Measurements from ENCODE around the gene SELENOT. TPM values are rescaled to one million over a fixed set of nuclear protein-coding genes. Genes with fewer than 3 reads are reported as not detected.

SELENOT gene
- polyA plus RNA-seq, 1 donor from 2014 or later: 268 TPM

GRCh38 chr3:150612494-150612893 is 9.4 kb downstream of the SELENOT start:
- H3F3A ChIP-seq (ENCODE audit: insufficient read depth, low read length, poor library complexity, severe bottlenecking): no peaks in the 10 kb centered on the region
- H4K20me1 ChIP-seq (ENCODE audit: insufficient read depth): no peaks in the 10 kb centered on the region
- no peak overlapping the region for H3K9ac ChIP-seq (ENCODE audit: low read length)
- TF ChIP-seq SMC3 (conservative IDR thresholded peaks at IDR 0.05; ENCODE audit: poor library complexity) (no peak), RAD21 (conservative IDR thresholded peaks at IDR 0.05) (no peak), REST (IDR thresholded peaks at IDR 0.05; ENCODE audit: borderline replicate concordance) (no peak), POLR2AphosphoS5 (IDR thresholded peaks at IDR 0.05) (no peak), MXI1 (conservative IDR thresholded peaks at IDR 0.05; ENCODE audit: poor library complexity, severe bottlenecking) (no peak), EZH2 (IDR thresholded peaks at IDR 0.05; ENCODE audit: borderline replicate concordance, insufficient read depth, low read length, poor library complexity, severe bottlenecking) (no peak), TAF1 (IDR thresholded peaks at IDR 0.05; ENCODE audit: low read depth) (no peak), CTCF (IDR thresholded peaks at IDR 0.05; ENCODE audit: poor library complexity, severe bottlenecking) (no peak)
- H3K9me3 ChIP-seq (ENCODE audit: low read length): no peaks in the 10 kb centered on the region
- no peaks in the 10 kb centered on the region for H3K9me2 ChIP-seq (ENCODE audit: insufficient read depth, low read length)
- H3K27ac ChIP-seq (ENCODE audit: low read length): no peak overlapping the region
- H3K27me3 ChIP-seq (ENCODE audit: insufficient read depth, low read depth, low read length): no peaks in the 10 kb centered on the region
- H3K4me3 ChIP-seq (ENCODE audit: low read length): no peak overlapping the region
- no peaks in the 10 kb centered on the region for H3K36me3 ChIP-seq (ENCODE audit: insufficient read depth, low read length)
- H3K79me2 ChIP-seq (replicated peaks; ENCODE audit: insufficient read depth, low read length): peaks cover 74% of the 10 kb centered on the region
- H2AFZ ChIP-seq (ENCODE audit: low read depth, low read length): no peak overlapping the region
- no peak overlapping the region for H3K4me2 ChIP-seq (ENCODE audit: low read length)

- Histone ChIP-seq H3K4me3 (ENCODE audit: low read length) (no peak overlapping the region), H3K36me3 (ENCODE audit: insufficient read depth, low read length) (no peaks in the 10 kb centered on the region), H3K9me2 (ENCODE audit: insufficient read depth, low read length) (no peaks in the 10 kb centered on the region), H3K27ac (ENCODE audit: low read length) (no peak overlapping the region), H2AFZ (ENCODE audit: low read depth, low read length) (no peak overlapping the region), H3K79me2 (replicated peaks; ENCODE audit: insufficient read depth, low read length) (peaks cover 75% of the 10 kb centered on the region), H3K27me3 (ENCODE audit: insufficient read depth, low read depth, low read length) (no peaks in the 10 kb centered on the region), H3K4me2 (ENCODE audit: low read length) (no peak overlapping the region), H3K9ac (ENCODE audit: low read length) (no peak overlapping the region), H3F3A (ENCODE audit: insufficient read depth, low read length, poor library complexity, severe bottlenecking) (no peaks in the 10 kb centered on the region), H3K9me3 (ENCODE audit: low read length) (no peaks in the 10 kb centered on the region), H4K20me1 (ENCODE audit: insufficient read depth) (no peaks in the 10 kb centered on the region)
- TF ChIP-seq CTCF (IDR thresholded peaks at IDR 0.05; ENCODE audit: poor library complexity, severe bottlenecking) (no peak), MXI1 (conservative IDR thresholded peaks at IDR 0.05; ENCODE audit: poor library complexity, severe bottlenecking) (no peak), POLR2AphosphoS5 (IDR thresholded peaks at IDR 0.05) (no peak), SMC3 (conservative IDR thresholded peaks at IDR 0.05; ENCODE audit: poor library complexity) (no peak), EZH2 (IDR thresholded peaks at IDR 0.05; ENCODE audit: borderline replicate concordance, insufficient read depth, low read length, poor library complexity, severe bottlenecking) (no peak)
These were observed 9.9 kb downstream of the SELENOT start for GRCh38 chr3:150613034-150613433.

All from neural cell (in vitro differentiated cells).